Body of pancreas (tissue), 4 donors: ENCODE data around the gene GPR158.

ENCODE experiments used
- CTCF ChIP-seq, 7 experiments: fragments of 450-650 bp in 4 of 7; fragments of 200-600 bp in 3 of 7; sonication (generic) in 3 of 7; IDR thresholded peaks; one replicate each; pipeline ENCODE4 v1.5.1; 2016 to 2019; ENCODE audit warnings: antibody characterized with exemption in 7 of 7
- POLR2A ChIP-seq, 3 donors: fragments of 450-650 bp; IDR thresholded peaks; one replicate each; pipeline ENCODE4 v1.6.1; 2016; ENCODE audit warnings: antibody characterized with exemption in 3 of 3, mild to moderate bottlenecking in 2 of 3

GRCh38 chr10:25441270-25441669 lies 266.5 kb downstream of the GPR158 start:
- TF ChIP-seq CTCF (IDR thresholded peaks at IDR 0.05) = no peak
- TF ChIP-seq POLR2A (IDR thresholded peaks at IDR 0.05) = no peak
